ENCODE data around the gene PTPN9.
"Not testable (repeated sequence)": the region's sequence is repeated elsewhere in the genome, so short reads cannot be mapped to it uniquely, and the experiment has no call there.

Gene PTPN9

GRCh38 chr15:75544359-75544758 is 34.8 kb downstream of the PTPN9 start:
- H3K4me3 ChIP-seq (ENCODE audit: low read depth, low read length), result no peak overlapping the region
- TF ChIP-seq, protein P1, sequence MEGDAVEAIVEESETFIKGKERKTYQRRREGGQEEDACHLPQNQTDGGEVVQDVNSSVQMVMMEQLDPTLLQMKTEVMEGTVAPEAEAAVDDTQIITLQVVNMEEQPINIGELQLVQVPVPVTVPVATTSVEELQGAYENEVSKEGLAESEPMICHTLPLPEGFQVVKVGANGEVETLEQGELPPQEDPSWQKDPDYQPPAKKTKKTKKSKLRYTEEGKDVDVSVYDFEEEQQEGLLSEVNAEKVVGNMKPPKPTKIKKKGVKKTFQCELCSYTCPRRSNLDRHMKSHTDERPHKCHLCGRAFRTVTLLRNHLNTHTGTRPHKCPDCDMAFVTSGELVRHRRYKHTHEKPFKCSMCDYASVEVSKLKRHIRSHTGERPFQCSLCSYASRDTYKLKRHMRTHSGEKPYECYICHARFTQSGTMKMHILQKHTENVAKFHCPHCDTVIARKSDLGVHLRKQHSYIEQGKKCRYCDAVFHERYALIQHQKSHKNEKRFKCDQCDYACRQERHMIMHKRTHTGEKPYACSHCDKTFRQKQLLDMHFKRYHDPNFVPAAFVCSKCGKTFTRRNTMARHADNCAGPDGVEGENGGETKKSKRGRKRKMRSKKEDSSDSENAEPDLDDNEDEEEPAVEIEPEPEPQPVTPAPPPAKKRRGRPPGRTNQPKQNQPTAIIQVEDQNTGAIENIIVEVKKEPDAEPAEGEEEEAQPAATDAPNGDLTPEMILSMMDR (conservative IDR thresholded peaks at IDR 0.05; ENCODE audit: low read depth, low read length), result no peak
- DNase-seq (ENCODE audit: low read depth), result no peak

DNA sequence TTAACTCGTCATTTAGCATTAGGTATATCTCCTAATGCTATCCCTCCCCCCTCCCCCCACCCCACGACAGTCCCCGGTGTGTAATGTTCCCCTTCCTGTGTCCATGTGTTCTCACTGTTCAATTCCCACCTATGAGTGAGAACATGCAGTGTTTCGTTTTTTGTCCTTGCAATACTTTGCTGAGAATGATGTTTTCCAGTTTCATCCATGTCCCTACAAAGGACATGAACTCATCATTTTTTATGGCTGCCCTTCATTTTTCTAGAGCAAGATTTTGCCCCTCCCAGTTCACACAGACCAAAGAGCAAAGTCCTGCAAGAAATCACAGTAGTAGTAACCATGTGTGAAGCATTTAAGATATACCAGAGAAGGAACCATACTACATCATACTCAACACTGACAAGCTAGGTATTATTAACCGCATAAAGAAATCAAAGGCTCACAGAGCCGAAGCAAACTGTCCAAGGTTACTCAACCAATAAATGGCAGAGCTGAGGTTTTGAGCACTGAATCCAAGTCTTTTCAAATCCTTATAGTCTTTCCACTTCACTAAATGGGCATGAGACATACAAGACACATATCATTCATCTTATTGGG is 36.1 kb downstream of the PTPN9 start:
- not testable (repeated sequence) for DNase-seq (ENCODE audit: low read depth); H3K4me3 ChIP-seq (ENCODE audit: low read depth, low read length)

GRCh38 chr15:75542386-75542797 is 36.7 kb downstream of the PTPN9 start:
- DNase-seq (ENCODE audit: low read depth), result peak; percentile 58
- TF ChIP-seq, protein P1 (conservative IDR thresholded peaks at IDR 0.05; ENCODE audit: low read depth, low read length), result no peak
- no peak overlapping the region for H3K4me3 ChIP-seq (ENCODE audit: low read depth, low read length)

GRCh38 chr15:75538376-75538775 is 40.7 kb downstream of the PTPN9 start:
- TF ChIP-seq, protein P1 (conservative IDR thresholded peaks at IDR 0.05; ENCODE audit: low read depth, low read length), result no peak
- no peak for DNase-seq (ENCODE audit: low read depth)
- no peak overlapping the region for H3K4me3 ChIP-seq (ENCODE audit: low read depth, low read length)

DNA sequence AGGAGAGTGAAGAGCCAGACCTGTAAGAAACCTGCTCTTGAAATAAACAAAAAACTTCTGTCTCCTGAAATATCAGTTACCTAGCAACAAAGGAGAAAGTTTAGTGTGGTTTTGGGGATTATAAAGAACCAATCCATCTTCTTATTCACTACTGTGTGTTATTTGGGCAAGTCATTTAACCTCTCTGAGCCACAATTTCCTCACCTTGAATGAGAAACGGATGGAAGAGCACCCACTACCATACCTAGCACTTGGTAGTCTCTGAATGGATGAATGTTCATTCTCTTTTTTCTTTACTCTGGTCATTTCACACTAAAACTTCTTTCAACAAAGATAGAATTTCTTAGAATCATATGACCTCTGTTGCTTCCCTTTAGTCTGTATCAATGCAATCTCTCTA is 45.2 kb downstream of the PTPN9 start:
- DNase-seq (ENCODE audit: low read depth), result no peak
- H3K4me3 ChIP-seq (ENCODE audit: low read depth, low read length), result no peak overlapping the region
- TF ChIP-seq, protein P1 (conservative IDR thresholded peaks at IDR 0.05; ENCODE audit: low read depth, low read length), result no peak

DNA sequence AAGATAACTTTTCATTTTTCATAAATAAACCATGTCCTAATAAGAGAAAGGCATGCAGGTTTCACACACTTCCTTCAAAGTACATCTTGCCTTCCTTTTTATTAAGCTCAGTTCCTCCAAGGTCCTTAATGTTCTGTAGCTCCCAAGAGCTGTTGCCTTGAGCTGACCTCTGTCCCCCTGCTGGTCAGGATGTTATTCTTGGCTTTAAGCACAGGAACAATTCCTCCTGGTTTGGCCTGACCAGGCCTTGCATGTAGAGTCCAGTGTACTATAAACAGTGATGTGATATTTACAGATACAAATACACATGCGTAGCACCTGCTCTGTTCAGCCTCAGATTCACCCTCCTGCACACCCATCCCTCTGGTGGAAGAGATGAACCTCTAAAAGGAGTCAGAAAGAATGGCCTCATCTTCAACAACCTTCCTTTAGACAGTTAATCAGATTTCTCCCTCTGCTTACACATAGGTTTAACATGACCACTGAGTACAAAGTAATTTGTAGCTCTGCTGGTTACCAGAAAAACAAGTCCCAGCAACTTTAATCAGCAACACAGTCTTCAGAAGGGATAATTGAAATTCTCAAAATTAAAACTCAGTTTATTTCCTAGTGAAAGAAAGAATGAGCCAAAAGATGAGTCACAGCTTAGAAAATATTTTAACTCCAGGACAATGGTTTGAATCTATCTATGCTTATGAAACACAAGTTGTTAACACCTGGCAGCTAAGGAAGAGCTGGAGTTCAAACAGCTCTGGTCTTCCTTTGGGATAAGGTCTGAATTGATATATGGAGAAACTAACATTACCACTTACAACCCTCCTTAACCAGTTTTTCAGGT is 46.5 kb downstream of the PTPN9 start:
- DNase-seq (ENCODE audit: low read depth), result peak; percentile 99
- H3K4me3 ChIP-seq (ENCODE audit: low read depth, low read length), result no peak overlapping the region
- TF ChIP-seq, protein P1 (conservative IDR thresholded peaks at IDR 0.05; ENCODE audit: low read depth, low read length), result peak; percentile 45

- TF ChIP-seq, protein P1 (conservative IDR thresholded peaks at IDR 0.05; ENCODE audit: low read depth, low read length), result no peak
- DNase-seq (ENCODE audit: low read depth), result peak; percentile 67
- no peak overlapping the region for H3K4me3 ChIP-seq (ENCODE audit: low read depth, low read length)
These were observed 48.1 kb downstream of the PTPN9 start for GRCh38 chr15:75531041-75531450.

Data from choroid plexus epithelial cell (primary cell).